OCI-LY7 (cell line): ENCODE data around the gene SP110. TPM values are rescaled to one million over a fixed set of nuclear protein-coding genes. Genes with fewer than 3 reads are reported as not detected.
A peak's percentile ranks its signal among the peaks of the same experiment; 100 is the strongest.

Experiments
- BruUV-seq: library from RNA; stranded (reverse); fragments of 400-500 nt; replicated peaks from 2 replicates; lab custom pipeline; 2021; lab: Mats Ljungman, UMichigan
- CTCF ChIA-PET: fragments of 300-600 bp; sonication (Branson Sonifier 250); formaldehyde crosslinking; loops from one replicate; lab custom pipeline; 2022; ENCODE audit warnings: antibody characterized with exemption; ENCODE audit not compliant: unreplicated experiment; lab: Charles Lee
- POLR2A ChIA-PET: fragments of 300-600 bp; sonication (Branson Sonifier 250); formaldehyde crosslinking; loops from one replicate; lab custom pipeline; 2022; ENCODE audit warnings: antibody characterized with exemption; lab: Charles Lee
- DNase-seq: peaks from one replicate; pipeline ENCODE4 v3.0.0-alpha.2; 2015; ENCODE audit warnings: low spot score
- H2AFZ ChIP-seq: fragments of 200-600 bp; sonication (generic), shearing (Covaris generic); 2 replicates; pipeline ENCODE4 v1.6.1; 2014; ENCODE audit warnings: mild to moderate bottlenecking, antibody characterized with exemption, low read length, moderate library complexity
- H3K27ac ChIP-seq: fragments of 200-600 bp; sonication (generic); 2 replicates; pipeline ENCODE4 v1.5.1; 2014; ENCODE audit warnings: mixed run types, low read depth, mild to moderate bottlenecking, moderate library complexity, low read length, inconsistent platforms; ENCODE audit not compliant: poor library complexity, severe bottlenecking
- H3K36me3 ChIP-seq: fragments of 200-600 bp; sonication (generic); 2 replicates; pipeline ENCODE4 v1.6.1; 2014; ENCODE audit warnings: mild to moderate bottlenecking, antibody characterized with exemption, low read length, moderate library complexity, mixed read lengths; ENCODE audit not compliant: insufficient read depth
- H3K4me1 ChIP-seq: fragments of 200-600 bp; sonication (generic); 2 replicates; pipeline ENCODE4 v1.5.1; 2014; ENCODE audit warnings: mild to moderate bottlenecking, low read length; ENCODE audit not compliant: insufficient read depth, poor library complexity, severe bottlenecking
- H3K4me2 ChIP-seq: fragments of 200-600 bp; sonication (generic); 2 replicates; pipeline ENCODE4 v1.6.1; 2014; ENCODE audit warnings: mild to moderate bottlenecking, low read length
- H3K4me3 ChIP-seq: fragments of 200-600 bp; sonication (generic); 2 replicates; pipeline ENCODE4 v1.5.1; 2014; ENCODE audit warnings: mild to moderate bottlenecking, low read depth, low read length; ENCODE audit not compliant: poor library complexity, severe bottlenecking
- H3K79me2 ChIP-seq: fragments of 200-600 bp; sonication (generic); 2 replicates; pipeline ENCODE4 v1.6.1; 2016; ENCODE audit warnings: low read depth, mild to moderate bottlenecking, low read length, moderate library complexity, mixed read lengths; ENCODE audit not compliant: insufficient read depth
- H3K9me2 ChIP-seq: fragments of 200-600 bp; sonication (generic); 2 replicates; pipeline ENCODE4 v1.6.1; 2016; ENCODE audit warnings: mild to moderate bottlenecking, low read length, mixed read lengths; ENCODE audit not compliant: insufficient read depth
- H3K9me3 ChIP-seq: fragments of 200-600 bp; sonication (generic); 2 replicates; pipeline ENCODE4 v1.6.1; 2014; ENCODE audit warnings: mild to moderate bottlenecking, mixed run types, low read length, mixed read lengths
- H4K20me1 ChIP-seq: fragments of 200-600 bp; sonication (generic); 2 replicates; pipeline ENCODE4 v1.6.1; 2014; ENCODE audit warnings: mild to moderate bottlenecking, antibody characterized with exemption, low read length, moderate library complexity, mixed read lengths; ENCODE audit not compliant: insufficient read depth
- CTCF ChIP-seq: fragments of 200-600 bp; sonication (generic); conservative IDR thresholded peaks from 2 replicates; pipeline ENCODE4 v1.5.1; 2014; ENCODE audit warnings: mild to moderate bottlenecking, antibody characterized with exemption, low read length, moderate library complexity, mixed read lengths
- EZH2phosphoT487 ChIP-seq: fragments of 200-600 bp; sonication (generic); IDR thresholded peaks from 2 replicates; pipeline ENCODE4 v1.6.1; 2018; ENCODE audit warnings: low read depth, borderline replicate concordance, mild to moderate bottlenecking, mixed run types, antibody characterized with exemption, low read length, moderate library complexity, mixed read lengths
- intact Hi-C: fragments of 100-400 bp; cut with micrococcal nuclease; formaldehyde crosslinking; loops from one replicate; pipeline ENCODE4 v1.10.0; 2022; ENCODE audit not compliant: unreplicated experiment
- total RNA-seq, 2 experiments: library from RNA; depleted of rRNA in 1 of 2; stranded (reverse); fragments of >200 nt in 1 of 2; shearing (Covaris generic) in 1 of 2; gene quantifications; 2 replicates each; pipeline ENCODE4 v1.2.3, GENCODE V29; 2014 to 2022

The SP110 gene
- total RNA-seq, 2 experiments from 2014 or later, result 9.3 to 15.7 TPM

GRCh38 chr2:230231251-230231650, 11.5 kb upstream of the SP110 start:
- Histone ChIP-seq H3K27ac (no peak overlapping the region), H3K36me3 (no peaks in the 10 kb centered on the region; the same call in 1 of the 2 replicates), H4K20me1 (no peaks in the 10 kb centered on the region), H3K79me2 (no peaks in the 10 kb centered on the region), H3K9me3 (peaks cover 34% of the 10 kb centered on the region), H3K4me1 (peaks cover 14% of the 10 kb centered on the region), H2AFZ (no peak overlapping the region), H3K4me3 (no peak overlapping the region), H3K4me2 (no peak overlapping the region), H3K9me2 (no peaks in the 10 kb centered on the region)
- no TSS peak for BruUV-seq
- POLR2A ChIA-PET, result no interaction called here
- DNase-seq, result no peak
- TF ChIP-seq CTCF, result no peak
- no peak for TF ChIP-seq EZH2phosphoT487
- intact Hi-C loops, result no loop called here
- CTCF ChIA-PET, result no interaction called here

- H3K9me3 ChIP-seq, result peaks cover 34% of the 10 kb centered on the region
- intact Hi-C loops, result no loop called here
- no peaks in the 10 kb centered on the region for H3K79me2 ChIP-seq
- TF ChIP-seq CTCF (no peak), EZH2phosphoT487 (no peak)
- H4K20me1 ChIP-seq, result no peaks in the 10 kb centered on the region
- no TSS peak for BruUV-seq
- CTCF ChIA-PET, result no interaction called here
- H3K4me2 ChIP-seq, result no peak overlapping the region
- no peak overlapping the region for H3K27ac ChIP-seq
- peaks cover 20% of the 10 kb centered on the region for H3K4me1 ChIP-seq
- H3K9me2 ChIP-seq, result no peaks in the 10 kb centered on the region
- H3K36me3 ChIP-seq, result no peaks in the 10 kb centered on the region; the same call in 1 of the 2 replicates
- H3K4me3 ChIP-seq, result no peak overlapping the region
- POLR2A ChIA-PET, result no interaction called here
- peak; percentile 18 for DNase-seq
- H2AFZ ChIP-seq, result no peak overlapping the region
Observed at GRCh38 chr2:230230496-230231200, 10.9 kb upstream of the SP110 start.

GRCh38 chr2:230230087-230230486, 10.3 kb upstream of the SP110 start:
- peaks cover 34% of the 10 kb centered on the region for H3K9me3 ChIP-seq
- DNase-seq, result no peak
- no peak overlapping the region for H3K4me3 ChIP-seq
- no peaks in the 10 kb centered on the region; the same call in 1 of the 2 replicates for H3K36me3 ChIP-seq
- BruUV-seq, result no TSS peak
- no peaks in the 10 kb centered on the region for H4K20me1 ChIP-seq
- no peaks in the 10 kb centered on the region for H3K9me2 ChIP-seq
- H2AFZ ChIP-seq, result no peak overlapping the region
- H3K4me2 ChIP-seq, result no peak overlapping the region
- no peak for TF ChIP-seq CTCF
- TF ChIP-seq EZH2phosphoT487, result no peak
- no peak overlapping the region for H3K27ac ChIP-seq
- H3K4me1 ChIP-seq, result peaks cover 26% of the 10 kb centered on the region
- intact Hi-C loops, result no loop called here
- H3K79me2 ChIP-seq, result no peaks in the 10 kb centered on the region
- ChIA-PET POLR2A (no interaction called here), CTCF (no interaction called here)
